ENCODE data around the gene SENP1. TPM values are rescaled to one million over a fixed set of nuclear protein-coding genes. Genes with fewer than 3 reads are reported as not detected.

SENP1 gene
- total and polyA plus RNA-seq, 4 donors: 3.5 to 30.8 (median 12.9) TPM

DNA sequence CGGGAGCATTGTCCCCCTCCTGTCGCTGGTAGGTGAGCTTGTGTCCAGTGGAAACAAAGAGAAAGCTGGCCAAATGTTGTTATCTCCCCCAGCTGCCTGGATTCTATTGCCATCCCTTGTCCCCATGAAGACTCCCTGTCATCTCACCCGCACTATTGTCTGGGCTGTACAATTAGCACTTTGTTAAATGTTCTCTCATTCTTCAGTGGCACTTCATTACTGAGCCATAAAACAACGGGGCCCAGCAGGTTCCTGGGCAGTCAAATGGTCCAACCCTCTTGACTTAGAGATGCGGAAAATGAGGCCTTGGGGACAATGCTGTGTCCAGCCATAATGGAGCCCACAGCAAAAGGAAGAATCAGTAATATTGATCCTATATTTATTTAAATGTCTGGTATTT, 88.4 kb downstream of the SENP1 start:
- Histone ChIP-seq H3K27ac (ENCODE audit: low read depth in 1 of 2, low read length in 1 of 2) (no peak overlapping the region), H3K4me3 (no peak overlapping the region), H3K4me1 (ENCODE audit: control insufficient read depth in 5 of 5, insufficient read depth in 5 of 5, low read length in 5 of 5) (peaks cover 0 to 14% (median 2%) of the 10 kb centered on the region in 5 donors), H3K36me3 (ENCODE audit: control insufficient read depth in 4 of 4, insufficient read depth in 4 of 4, low read length in 4 of 4) (no peaks in the 10 kb centered on the region), H3K9ac (ENCODE audit: insufficient read depth in 1 of 2, low read length in 2 of 2) (no peak overlapping the region), H3K27me3 (ENCODE audit: control insufficient read depth in 3 of 3, insufficient read depth in 3 of 3, low read length in 2 of 3) (peaks cover 0 to 13% (median 3%) of the 10 kb centered on the region in 3 donors), H3K9me3 (ENCODE audit: control insufficient read depth in 4 of 4, insufficient read depth in 3 of 4, low read length in 3 of 4) (no peaks in the 10 kb centered on the region)
- DNase-seq (no peak), ATAC-seq (ENCODE audit: insufficient read depth, low FRiP score) (no peak)
- no peak for TF ChIP-seq CTCF (IDR thresholded peaks at IDR 0.05; ENCODE audit: control extremely low read depth, extremely low read depth)
- 80 to 84% methylated on average over 5 of the region's 5 CpGs for WGBS, 2 donors

- Histone ChIP-seq H3K9ac (ENCODE audit: insufficient read depth in 1 of 2, low read length in 2 of 2) (no peak overlapping the region), H3K27ac (ENCODE audit: low read depth in 1 of 2, low read length in 1 of 2) (no peak overlapping the region), H3K36me3 (ENCODE audit: control insufficient read depth in 4 of 4, insufficient read depth in 4 of 4, low read length in 4 of 4) (no peaks in the 10 kb centered on the region), H3K9me3 (ENCODE audit: control insufficient read depth in 4 of 4, insufficient read depth in 3 of 4, low read length in 3 of 4) (no peaks in the 10 kb centered on the region), H3K27me3 (ENCODE audit: control insufficient read depth in 3 of 3, insufficient read depth in 3 of 3, low read length in 2 of 3) (peaks cover 0 to 13% (median 3%) of the 10 kb centered on the region in 3 donors), H3K4me3 (no peak overlapping the region), H3K4me1 (ENCODE audit: control insufficient read depth in 5 of 5, insufficient read depth in 5 of 5, low read length in 5 of 5) (peaks cover 0 to 7% (median 0%) of the 10 kb centered on the region in 5 donors)
- ATAC-seq (ENCODE audit: insufficient read depth, low FRiP score) (no peak), DNase-seq (no peak)
- WGBS, 2 donors: 72 to 74% methylated on average over 8 of the region's 8 CpGs
- TF ChIP-seq CTCF (IDR thresholded peaks at IDR 0.05; ENCODE audit: control extremely low read depth, extremely low read depth): no peak
These were observed 89.4 kb downstream of the SENP1 start for GRCh38 chr12:48016373-48017020.

GRCh38 chr12:48015954-48016353, 89.9 kb downstream of the SENP1 start:
- Histone ChIP-seq H3K9me3 (ENCODE audit: control insufficient read depth in 4 of 4, insufficient read depth in 3 of 4, low read length in 3 of 4) (no peaks in the 10 kb centered on the region), H3K4me3 (no peak overlapping the region), H3K9ac (ENCODE audit: insufficient read depth in 1 of 2, low read length in 2 of 2) (no peak overlapping the region), H3K27me3 (ENCODE audit: control insufficient read depth in 3 of 3, insufficient read depth in 3 of 3, low read length in 2 of 3) (peaks cover 0 to 18% (median 3%) of the 10 kb centered on the region in 3 donors), H3K27ac (ENCODE audit: low read depth in 1 of 2, low read length in 1 of 2) (no peak overlapping the region), H3K36me3 (ENCODE audit: control insufficient read depth in 4 of 4, insufficient read depth in 4 of 4, low read length in 4 of 4) (no peaks in the 10 kb centered on the region), H3K4me1 (ENCODE audit: control insufficient read depth in 5 of 5, insufficient read depth in 5 of 5, low read length in 5 of 5) (peaks cover 0 to 2% (median 0%) of the 10 kb centered on the region in 5 donors)
- 87 to 93% methylated on average over 7 of the region's 7 CpGs for WGBS, 2 donors
- DNase-seq: no peak
- TF ChIP-seq CTCF (IDR thresholded peaks at IDR 0.05; ENCODE audit: control extremely low read depth, extremely low read depth): no peak
- no peak for ATAC-seq (ENCODE audit: insufficient read depth, low FRiP score)

GRCh38 chr12:48015129-48015528, 90.8 kb downstream of the SENP1 start:
- H3K36me3 ChIP-seq (ENCODE audit: control insufficient read depth in 4 of 4, insufficient read depth in 4 of 4, low read length in 4 of 4): no peaks in the 10 kb centered on the region
- H3K4me1 ChIP-seq (ENCODE audit: control insufficient read depth in 5 of 5, insufficient read depth in 5 of 5, low read length in 5 of 5): no peaks in the 10 kb centered on the region
- no peak overlapping the region for H3K4me3 ChIP-seq
- H3K27ac ChIP-seq (ENCODE audit: low read depth in 1 of 2, low read length in 1 of 2): no peak overlapping the region
- WGBS, 2 donors: 51 to 57% methylated on average over 1 of the region's 1 CpG
- H3K9ac ChIP-seq (ENCODE audit: insufficient read depth in 1 of 2, low read length in 2 of 2): no peak overlapping the region
- no peak for TF ChIP-seq CTCF (IDR thresholded peaks at IDR 0.05; ENCODE audit: control extremely low read depth, extremely low read depth)
- no peak for DNase-seq
- no peak for ATAC-seq (ENCODE audit: insufficient read depth, low FRiP score)
- no peaks in the 10 kb centered on the region for H3K9me3 ChIP-seq (ENCODE audit: control insufficient read depth in 4 of 4, insufficient read depth in 3 of 4, low read length in 3 of 4)
- H3K27me3 ChIP-seq (ENCODE audit: control insufficient read depth in 3 of 3, insufficient read depth in 3 of 3, low read length in 2 of 3): peaks cover 0 to 20% (median 3%) of the 10 kb centered on the region in 3 donors
